Activated CD8-positive, alpha-beta memory T cell treated with anti-CD3 and anti-CD28 coated beads, Interleukin-2, amount 50 U/mL, for 4 hours (primary cell): ENCODE data around the gene ECM1.

ENCODE experiments used
- DNase-seq: peaks from one replicate; pipeline ENCODE4 v3.0.0-alpha.2; 2020

ECM1 gene

DNA sequence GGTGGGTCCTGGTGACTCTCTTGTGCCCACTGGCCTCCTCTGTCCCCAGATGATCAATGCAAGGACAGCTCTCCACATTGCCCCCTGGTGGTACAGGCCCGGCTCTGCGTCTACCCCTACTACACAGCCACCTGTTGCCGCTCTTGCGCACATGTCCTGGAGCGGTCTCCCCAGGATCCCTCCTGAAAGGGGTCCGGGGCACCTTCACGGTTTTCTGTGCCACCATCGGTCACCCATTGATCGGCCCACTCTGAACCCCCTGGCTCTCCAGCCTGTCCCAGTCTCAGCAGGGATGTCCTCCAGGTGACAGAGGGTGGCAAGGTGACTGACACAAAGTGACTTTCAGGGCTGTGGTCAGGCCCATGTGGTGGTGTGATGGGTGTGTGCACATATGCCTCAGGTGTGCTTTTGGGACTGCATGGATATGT lies 52.1 kb downstream of the ECM1 start:
- peak; percentile 73 for DNase-seq

DNA sequence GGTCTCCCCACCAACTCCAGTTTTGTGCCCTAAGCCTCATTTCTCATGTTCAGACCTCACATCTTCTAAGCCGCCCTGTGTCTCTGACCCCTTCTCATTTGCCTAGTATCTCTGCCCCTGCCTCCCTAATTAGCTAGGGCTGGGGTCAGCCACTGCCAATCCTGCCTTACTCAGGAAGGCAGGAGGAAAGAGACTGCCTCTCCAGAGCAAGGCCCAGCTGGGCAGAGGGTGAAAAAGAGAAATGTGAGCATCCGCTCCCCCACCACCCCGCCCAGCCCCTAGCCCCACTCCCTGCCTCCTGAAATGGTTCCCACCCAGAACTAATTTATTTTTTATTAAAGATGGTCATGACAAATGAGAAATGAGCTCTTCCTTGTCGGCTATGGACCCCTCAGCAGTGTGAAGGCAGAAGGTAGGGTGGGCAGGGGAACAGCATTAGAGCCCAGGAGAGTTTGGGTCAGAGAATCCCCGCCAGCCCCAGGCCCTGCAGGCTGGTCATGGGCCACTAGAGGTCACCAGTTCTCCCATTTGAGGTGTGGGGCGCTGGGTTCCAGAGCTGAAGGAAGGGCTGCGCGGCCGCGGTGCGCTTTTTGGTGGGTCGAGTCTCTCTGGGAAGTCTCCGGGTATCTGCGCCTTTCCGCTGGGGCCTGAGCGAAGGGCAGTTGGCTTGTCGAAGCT lies 52.8 kb downstream of the ECM1 start:
- peak; percentile 84 for DNase-seq

DNA sequence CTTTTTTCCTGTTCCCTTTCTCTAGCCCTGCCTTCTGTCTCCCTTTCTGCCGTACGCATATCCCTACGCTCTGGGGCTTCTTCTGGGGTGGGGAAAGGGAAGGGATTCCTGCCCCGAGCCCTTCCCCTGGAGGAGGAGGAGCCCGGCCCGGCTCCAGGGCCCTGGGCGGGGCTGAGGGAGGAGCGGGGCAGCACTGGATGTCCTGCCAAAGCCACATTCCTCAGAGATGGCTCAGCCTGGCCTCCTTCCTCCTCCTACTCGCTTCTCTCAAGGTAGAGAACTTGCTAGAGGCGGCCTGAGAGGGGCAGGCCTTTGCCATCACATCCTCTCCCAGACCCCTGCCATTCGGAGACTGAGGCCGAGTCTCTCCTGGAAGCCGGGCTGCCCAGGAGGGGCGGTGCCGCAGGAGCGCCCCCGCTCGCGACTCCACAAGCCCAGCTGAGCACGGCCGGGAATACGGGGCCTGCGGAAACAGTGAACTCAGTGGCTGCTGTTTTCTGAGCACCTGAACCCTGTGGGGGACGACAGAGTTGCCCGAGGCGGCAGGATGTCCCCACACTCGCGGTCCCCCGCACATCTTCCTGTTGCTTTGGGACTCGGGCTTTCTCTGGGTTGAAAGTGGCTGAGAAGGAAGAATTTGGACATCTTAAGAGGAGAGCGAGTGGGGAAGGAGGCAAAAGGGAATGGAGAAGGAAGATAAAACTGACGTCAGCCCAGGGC lies 53.5 kb downstream of the ECM1 start:
- DNase-seq = peak; percentile 56

DNA sequence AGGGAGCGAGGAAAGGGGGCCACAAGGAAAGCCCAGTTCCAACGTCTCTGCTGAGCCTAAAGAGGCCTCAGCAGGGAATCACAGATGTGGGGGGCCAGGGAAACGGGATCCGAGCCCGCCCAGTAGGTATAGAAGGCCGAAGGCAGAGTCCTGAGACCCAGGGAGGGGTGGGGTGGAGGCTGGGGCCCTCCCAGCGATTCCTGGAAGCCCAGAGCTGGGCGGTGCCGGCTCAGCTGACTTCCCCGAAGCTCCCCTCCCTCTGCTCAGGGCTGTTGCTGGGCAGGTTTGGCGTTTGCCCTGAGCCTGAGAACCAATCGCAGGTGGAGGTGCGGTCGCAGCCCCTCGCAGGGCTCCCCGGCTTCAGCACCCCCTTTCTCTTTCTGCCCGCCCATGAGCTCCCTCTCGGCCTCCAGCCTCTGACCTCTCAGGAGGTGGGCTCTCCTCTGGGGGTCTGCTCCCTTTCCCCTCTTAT lies 54.1 kb downstream of the ECM1 start:
- peak; percentile 87 for DNase-seq

DNA sequence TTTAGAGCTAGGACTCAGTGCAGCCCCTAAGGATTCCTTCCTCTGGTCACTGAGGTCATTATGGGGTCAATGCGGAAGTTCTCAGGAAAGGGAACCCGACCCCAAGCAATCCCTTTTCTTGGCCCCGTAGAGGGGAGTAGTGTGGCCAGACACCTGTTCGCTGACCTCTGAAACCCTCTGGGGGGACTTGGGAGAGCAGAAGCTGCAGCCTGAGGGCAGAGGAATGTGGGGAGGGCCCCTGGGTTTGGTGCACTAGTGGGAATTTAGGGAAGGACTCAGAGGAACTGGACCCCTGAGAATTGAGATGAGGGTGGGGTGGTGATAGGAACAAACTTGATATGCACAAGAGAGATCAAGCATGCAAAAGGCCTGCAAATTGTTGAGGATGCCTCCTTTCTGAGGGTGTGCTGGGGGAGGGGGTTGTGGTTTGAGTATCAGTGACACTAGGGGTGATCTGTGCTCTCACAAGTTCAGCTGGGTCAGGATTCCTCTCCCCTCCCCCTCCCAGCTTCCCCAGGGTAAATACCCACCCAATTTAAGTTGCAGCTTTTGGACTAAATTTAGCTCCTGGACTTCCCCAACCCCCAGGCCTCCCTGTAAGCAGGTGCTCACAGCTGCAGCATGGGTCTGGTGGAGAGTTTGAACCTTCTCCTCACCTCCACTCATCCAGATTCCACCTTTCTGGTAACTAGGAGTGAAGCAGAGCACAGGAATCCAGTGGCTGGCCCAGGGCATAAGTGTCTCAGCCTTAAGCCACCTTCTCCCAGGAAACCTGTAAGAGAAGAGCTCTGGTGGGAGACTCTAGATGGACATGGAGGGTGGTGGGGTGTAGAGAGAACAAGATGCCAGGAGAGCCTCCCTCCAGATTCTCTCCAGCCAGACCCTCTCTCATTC lies 54.8 kb downstream of the ECM1 start:
- peak; percentile 72 for DNase-seq
